ENCODE measurements around the gene SULT1E1.

- TF ChIP-seq ZFP3 (CRISPR knock-in tag; IDR thresholded peaks at IDR 0.05) (no peak), GLIS3 (CRISPR knock-in tag; IDR thresholded peaks at IDR 0.05) (no peak), ZC3H10 (CRISPR knock-in tag; IDR thresholded peaks at IDR 0.05) (no peak), CREB5 (CRISPR knock-in tag; IDR thresholded peaks at IDR 0.05; ENCODE audit: low read depth) (no peak), BACH2 (CRISPR knock-in tag; IDR thresholded peaks at IDR 0.05; ENCODE audit: borderline replicate concordance) (no peak), PATZ1 (CRISPR knock-in tag; IDR thresholded peaks at IDR 0.05; ENCODE audit: borderline replicate concordance) (no peak), ZNF8 (CRISPR knock-in tag; IDR thresholded peaks at IDR 0.05) (no peak), ESRRG (CRISPR knock-in tag; IDR thresholded peaks at IDR 0.05) (no peak), ZFP30 (CRISPR knock-in tag; IDR thresholded peaks at IDR 0.05) (no peak), ISL1 (CRISPR knock-in tag; IDR thresholded peaks at IDR 0.05) (no peak)
Measured at GRCh38 chr4:69848028-69848427, 11.9 kb downstream of the SULT1E1 start.

Measured in SK-N-SH treated with all-trans-retinoic acid at 6 μM for 48 hours (cell line).